ENCODE data around the gene EFHC2.
"Not testable (repeated sequence)": the region's sequence is repeated elsewhere in the genome, so short reads cannot be mapped to it uniquely, and the experiment has no call there.

GRCh38 chrX:44252688-44253574 lies 90.5 kb downstream of the EFHC2 start:
- not testable (repeated sequence) for TF ChIP-seq CTCF (conservative IDR thresholded peaks at IDR 0.05); EZH2 (IDR thresholded peaks at IDR 0.05; ENCODE audit: low read depth)
